Measurements from ENCODE around the gene SEMA7A. TPM values are rescaled to one million over a fixed set of nuclear protein-coding genes. Genes with fewer than 3 reads are reported as not detected.

SEMA7A gene
- total RNA-seq, 4 donors from 2014 or later: 0.20 to 5.6 (median 3.1) TPM

DNA sequence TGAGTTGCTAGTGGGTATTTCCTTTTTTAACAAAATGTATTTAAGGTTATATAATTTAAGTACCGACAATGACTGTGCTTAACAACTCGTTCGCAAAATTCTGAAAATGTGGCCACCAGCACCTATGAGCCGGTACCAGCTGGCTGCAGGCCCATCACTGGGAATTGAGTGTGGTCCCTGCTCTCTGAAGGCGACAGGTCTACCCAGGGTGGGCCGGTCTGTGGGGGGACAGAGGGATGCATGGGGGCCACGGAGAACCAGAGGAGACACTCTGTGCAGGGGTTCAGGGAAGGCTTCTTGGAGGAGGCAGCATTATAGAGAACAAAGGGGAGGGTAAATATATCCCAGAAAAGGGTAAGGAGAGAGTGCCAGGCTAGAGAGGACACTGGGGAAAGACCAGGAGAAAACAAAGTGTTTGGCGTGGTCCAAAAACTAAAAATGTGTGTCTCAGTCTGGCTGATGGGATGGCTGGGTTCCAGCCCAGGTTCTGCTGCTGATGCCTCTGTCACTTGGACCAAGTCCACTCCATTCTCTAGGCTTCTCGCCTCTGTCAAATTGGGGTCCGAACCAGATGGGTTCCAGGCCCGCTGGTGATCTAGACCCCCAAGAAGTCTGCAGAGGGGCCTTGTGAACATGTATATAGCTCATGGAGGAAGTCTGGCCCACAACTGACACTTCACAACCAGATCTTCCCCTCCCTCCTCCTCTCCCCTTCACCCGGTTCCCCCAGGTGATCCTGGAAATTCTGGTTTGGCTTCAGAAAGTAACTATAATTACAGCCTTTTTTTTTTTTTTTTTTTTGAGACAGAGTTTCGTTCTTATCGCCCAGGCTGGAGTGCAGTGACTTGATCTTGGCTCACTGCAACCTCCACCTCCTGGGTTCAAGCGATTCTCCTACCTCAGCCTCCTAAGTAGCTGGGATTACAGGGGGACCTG is 55.7 kb downstream of the SEMA7A start:
- intact Hi-C loops (cut with DNase I; ENCODE audit: low total_unique reads) (no loop called here), in situ Hi-C loops (cut with MboI; ENCODE audit: low pct_ligation_motif_present in 1 of 4, low pct_unique_long_range_greater_than_20kb in 1 of 4, low sequenced_read_pairs in 3 of 4) (loop anchor here in 2 of 4 donors (25.0 kb wide), 1 partner anchor 384 kb away; no protein-coding TSS in a partner anchor)
- no peaks in the 10 kb centered on the region for H3K9me3 ChIP-seq
- no peak overlapping the region for H3K4me3 ChIP-seq
- no peak overlapping the region for H3K27ac ChIP-seq
- no peaks in the 10 kb centered on the region for H3K36me3 ChIP-seq
- DNase-seq: no peak
- H3K27me3 ChIP-seq: peaks cover 3% of the 10 kb centered on the region
- H3K4me1 ChIP-seq: peaks cover 9 to 19% (median 13%) of the 10 kb centered on the region in 4 donors
- WGBS, 2 donors (ENCODE audit: low coverage in 1 of 2): 80 to 81% methylated on average over 8 to 15 of the region's 15 CpGs
- TF ChIP-seq POLR2AphosphoS5 (IDR thresholded peaks at IDR 0.05): no peak
- no peak for TF ChIP-seq EP300 (IDR thresholded peaks at IDR 0.05; ENCODE audit: low read depth)
- TF ChIP-seq, protein P1, sequence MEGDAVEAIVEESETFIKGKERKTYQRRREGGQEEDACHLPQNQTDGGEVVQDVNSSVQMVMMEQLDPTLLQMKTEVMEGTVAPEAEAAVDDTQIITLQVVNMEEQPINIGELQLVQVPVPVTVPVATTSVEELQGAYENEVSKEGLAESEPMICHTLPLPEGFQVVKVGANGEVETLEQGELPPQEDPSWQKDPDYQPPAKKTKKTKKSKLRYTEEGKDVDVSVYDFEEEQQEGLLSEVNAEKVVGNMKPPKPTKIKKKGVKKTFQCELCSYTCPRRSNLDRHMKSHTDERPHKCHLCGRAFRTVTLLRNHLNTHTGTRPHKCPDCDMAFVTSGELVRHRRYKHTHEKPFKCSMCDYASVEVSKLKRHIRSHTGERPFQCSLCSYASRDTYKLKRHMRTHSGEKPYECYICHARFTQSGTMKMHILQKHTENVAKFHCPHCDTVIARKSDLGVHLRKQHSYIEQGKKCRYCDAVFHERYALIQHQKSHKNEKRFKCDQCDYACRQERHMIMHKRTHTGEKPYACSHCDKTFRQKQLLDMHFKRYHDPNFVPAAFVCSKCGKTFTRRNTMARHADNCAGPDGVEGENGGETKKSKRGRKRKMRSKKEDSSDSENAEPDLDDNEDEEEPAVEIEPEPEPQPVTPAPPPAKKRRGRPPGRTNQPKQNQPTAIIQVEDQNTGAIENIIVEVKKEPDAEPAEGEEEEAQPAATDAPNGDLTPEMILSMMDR (IDR thresholded peaks at IDR 0.05): no peak
- TF ChIP-seq POLR2A (IDR thresholded peaks at IDR 0.05): no peak

DNA sequence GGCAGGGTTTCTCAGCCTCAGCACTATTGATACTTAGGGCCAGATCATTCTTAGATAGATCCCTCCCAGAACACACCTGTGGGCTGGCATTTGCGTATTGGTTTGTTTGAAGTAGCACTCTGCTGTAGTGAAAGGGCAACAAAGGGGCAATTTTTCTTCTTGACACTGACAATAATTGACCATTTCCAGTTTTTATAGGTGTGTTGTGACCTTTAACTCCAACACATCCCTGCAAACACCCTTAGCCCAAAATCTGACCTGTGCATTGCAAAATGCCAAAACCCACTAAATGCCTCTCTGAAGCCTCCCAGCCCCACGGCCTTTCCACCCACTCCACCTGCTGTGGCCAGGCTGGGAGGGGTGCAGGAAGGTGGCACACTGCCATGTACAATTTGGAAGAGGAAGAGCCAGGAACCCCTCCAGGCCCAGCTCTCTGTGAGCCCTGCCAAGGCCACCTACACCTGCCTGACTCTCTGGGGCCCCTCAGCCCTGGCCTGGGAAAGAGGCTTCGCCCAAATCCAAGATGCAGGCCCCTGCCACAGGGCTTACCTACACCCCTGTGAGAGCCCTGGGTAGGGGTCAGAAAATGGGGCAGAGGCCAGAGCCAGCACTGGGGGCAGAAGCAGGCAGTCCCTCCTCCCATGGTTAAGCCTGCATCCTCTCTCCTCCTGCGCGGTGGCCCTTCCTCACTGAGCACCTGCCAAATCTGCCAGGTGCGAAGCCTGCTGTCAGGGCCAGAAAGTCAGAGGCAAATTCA is 56.8 kb downstream of the SEMA7A start:
- H3K9me3 ChIP-seq: no peaks in the 10 kb centered on the region
- no peak for DNase-seq
- WGBS, 2 donors (ENCODE audit: low coverage in 1 of 2): 71% methylated on average over 1 to 5 of the region's 6 CpGs
- peaks cover 6% of the 10 kb centered on the region for H3K27me3 ChIP-seq
- no peak overlapping the region for H3K4me3 ChIP-seq
- no peak for TF ChIP-seq EP300 (IDR thresholded peaks at IDR 0.05; ENCODE audit: low read depth)
- in situ Hi-C loops (cut with MboI; ENCODE audit: low pct_ligation_motif_present in 1 of 4, low pct_unique_long_range_greater_than_20kb in 1 of 4, low sequenced_read_pairs in 3 of 4): loop anchor here in 2 of 4 donors (25.0 kb wide), 1 partner anchor 385 kb away; no protein-coding TSS in a partner anchor
- no peaks in the 10 kb centered on the region for H3K36me3 ChIP-seq
- H3K27ac ChIP-seq: no peak overlapping the region
- peaks cover 9 to 19% (median 13%) of the 10 kb centered on the region in 4 donors for H3K4me1 ChIP-seq
- intact Hi-C loops (cut with DNase I; ENCODE audit: low total_unique reads): no loop called here

DNA sequence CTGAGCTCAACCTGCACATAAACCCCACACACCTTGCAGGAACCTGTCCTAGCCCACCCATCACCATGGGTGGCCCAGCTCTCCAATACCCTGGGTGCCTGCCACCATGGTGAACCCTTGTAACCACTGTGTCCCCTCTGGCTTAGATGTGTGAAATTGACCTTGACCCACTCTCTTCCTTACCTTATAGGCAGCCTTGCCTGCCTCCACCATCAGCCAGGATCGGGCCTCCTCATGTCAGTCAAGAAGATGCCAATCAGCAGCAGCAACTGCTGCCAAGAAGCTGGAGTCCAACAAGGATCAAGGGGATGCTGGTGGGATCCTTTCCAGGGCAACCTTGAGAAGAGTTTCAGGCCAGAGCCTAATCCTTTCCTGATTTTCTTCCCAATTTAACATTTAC is 57.5 kb downstream of the SEMA7A start:
- TF ChIP-seq POLR2AphosphoS5 (IDR thresholded peaks at IDR 0.05): no peak
- TF ChIP-seq, protein P1 (IDR thresholded peaks at IDR 0.05): no peak
- Histone ChIP-seq H3K27ac (no peak overlapping the region), H3K4me3 (no peak overlapping the region), H3K9me3 (no peaks in the 10 kb centered on the region), H3K27me3 (peaks cover 7% of the 10 kb centered on the region), H3K36me3 (no peaks in the 10 kb centered on the region), H3K4me1 (peaks cover 9 to 19% (median 13%) of the 10 kb centered on the region in 4 donors)
- in situ Hi-C loops (cut with MboI; ENCODE audit: low pct_ligation_motif_present in 1 of 4, low pct_unique_long_range_greater_than_20kb in 1 of 4, low sequenced_read_pairs in 3 of 4) (loop anchor here in 2 of 4 donors (25.0 kb wide), 1 partner anchor 386 kb away; no protein-coding TSS in a partner anchor), intact Hi-C loops (cut with DNase I; ENCODE audit: low total_unique reads) (no loop called here)
- WGBS, 2 donors (ENCODE audit: low coverage in 1 of 2): 85% methylated on average over 1 of the region's 1 CpG; no CpG with 5 or more reads in 1 of the 2 donors
- DNase-seq: no peak

DNA sequence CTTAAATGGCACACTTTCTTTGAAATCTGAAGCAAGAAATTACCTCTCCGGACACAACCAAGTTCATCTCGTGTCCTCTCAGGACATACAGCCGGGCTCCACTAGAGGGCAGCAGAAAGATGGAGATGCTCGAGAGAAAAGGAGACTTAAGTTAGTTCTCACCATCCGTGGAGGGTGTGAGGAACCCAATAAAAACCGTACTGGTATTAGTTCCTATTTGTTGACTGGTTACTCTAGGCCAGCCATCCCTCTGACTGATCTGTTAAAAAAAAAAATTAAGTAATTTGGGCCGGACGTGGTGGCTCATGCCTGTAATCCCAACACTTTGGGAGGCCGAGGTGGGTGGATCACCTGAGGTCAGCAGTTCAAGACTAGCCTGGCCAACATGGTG is 58.5 kb downstream of the SEMA7A start:
- Histone ChIP-seq H3K4me1 (peaks cover 9 to 19% (median 13%) of the 10 kb centered on the region in 4 donors), H3K4me3 (no peak overlapping the region), H3K27ac (no peak overlapping the region), H3K9me3 (no peaks in the 10 kb centered on the region), H3K36me3 (no peaks in the 10 kb centered on the region), H3K27me3 (peaks cover 8% of the 10 kb centered on the region)
- peak; percentile 87 for DNase-seq
- intact Hi-C loops (cut with DNase I; ENCODE audit: low total_unique reads): no loop called here
- WGBS, 2 donors (ENCODE audit: low coverage in 1 of 2): 10 to 13% methylated on average over 2 to 9 of the region's 9 CpGs
- TF ChIP-seq POLR2A (IDR thresholded peaks at IDR 0.05) (no peak), EP300 (IDR thresholded peaks at IDR 0.05; ENCODE audit: low read depth) (no peak), POLR2AphosphoS5 (IDR thresholded peaks at IDR 0.05) (no peak)
- TF ChIP-seq, protein P1 (IDR thresholded peaks at IDR 0.05): peak; percentile 76 to 93 (median 85)
- in situ Hi-C loops (cut with MboI; ENCODE audit: low pct_ligation_motif_present in 1 of 4, low pct_unique_long_range_greater_than_20kb in 1 of 4, low sequenced_read_pairs in 3 of 4): loop anchor here in 2 of 4 donors (25.0 kb wide), 1 partner anchor 387 kb away; no protein-coding TSS in a partner anchor

All from transverse colon (tissue), 4 donors.